Measurements from ENCODE around the gene CTTN. TPM values are rescaled to one million over a fixed set of nuclear protein-coding genes. Genes with fewer than 3 reads are reported as not detected.
A peak's percentile ranks its signal among the peaks of the same experiment; 100 is the strongest.

The CTTN gene
- total RNA-seq, 4 donors from 2014 or later, result 92.8 to 226 (median 134) TPM

- H3K36me3 ChIP-seq, result no peaks in the 10 kb centered on the region
- in situ Hi-C loops (cut with MboI; ENCODE audit: low sequenced_read_pairs in 4 of 4) (no loop called here), intact Hi-C loops (cut with DNase I; ENCODE audit: low total_unique reads) (loop anchor here (1.0 kb wide), 2 partner anchors 12 to 126 kb away; no protein-coding TSS in a partner anchor)
- peak; percentile 86 to 94 for DNase-seq
- peak overlapping the region; percentile 84 to 88 (median 86) for H3K27ac ChIP-seq
- peaks cover 13 to 18% of the 10 kb centered on the region in 2 donors for H3K4me1 ChIP-seq
- ATAC-seq, result peak; percentile 92 to 97
- no peaks in the 10 kb centered on the region for H3K9me3 ChIP-seq
- TF ChIP-seq POLR2A (IDR thresholded peaks at IDR 0.05), result no peak
- no peak for TF ChIP-seq CTCF (IDR thresholded peaks at IDR 0.05 in 4 of 5, conservative IDR thresholded peaks at IDR 0.05 in 1 of 5)
- H3K27me3 ChIP-seq, result no peaks in the 10 kb centered on the region
- H3K4me3 ChIP-seq, result no peak overlapping the region
Measured at GRCh38 chr11:70481625-70482528, 83.5 kb downstream of the CTTN start.

- H3K9me3 ChIP-seq, result no peaks in the 10 kb centered on the region
- peaks cover 13 to 18% of the 10 kb centered on the region in 2 donors for H3K4me1 ChIP-seq
- in situ Hi-C loops (cut with MboI; ENCODE audit: low sequenced_read_pairs in 4 of 4), result no loop called here
- DNase-seq (peak; percentile 54 to 89), ATAC-seq (peak; percentile 78 to 89)
- H3K27me3 ChIP-seq, result no peaks in the 10 kb centered on the region
- H3K4me3 ChIP-seq, result no peak overlapping the region
- H3K27ac ChIP-seq, result peak overlapping the region; percentile 84 to 88 (median 86)
- H3K36me3 ChIP-seq, result no peaks in the 10 kb centered on the region
- intact Hi-C loops (cut with DNase I; ENCODE audit: low total_unique reads), result loop anchor here (1.0 kb wide), 2 partner anchors 12 to 126 kb away; no protein-coding TSS in a partner anchor
- no peak for TF ChIP-seq CTCF (IDR thresholded peaks at IDR 0.05 in 4 of 5, conservative IDR thresholded peaks at IDR 0.05 in 1 of 5)
- TF ChIP-seq POLR2A (IDR thresholded peaks at IDR 0.05), result no peak
Measured at GRCh38 chr11:70482529-70482917, 84.2 kb downstream of the CTTN start.

GRCh38 chr11:70483077-70483861, 84.9 kb downstream of the CTTN start:
- Histone ChIP-seq H3K36me3 (no peaks in the 10 kb centered on the region), H3K4me1 (peaks cover 13 to 18% of the 10 kb centered on the region in 2 donors), H3K27me3 (no peaks in the 10 kb centered on the region), H3K27ac (peak overlapping the region; percentile 84 to 88 (median 86)), H3K4me3 (no peak overlapping the region), H3K9me3 (no peaks in the 10 kb centered on the region)
- TF ChIP-seq CTCF (IDR thresholded peaks at IDR 0.05 in 4 of 5, conservative IDR thresholded peaks at IDR 0.05 in 1 of 5) (peak in 4 of 5 experiments; percentile 29 to 46 (median 38)), POLR2A (IDR thresholded peaks at IDR 0.05) (no peak)
- ATAC-seq (peak; percentile 29 to 36), DNase-seq (peak; percentile 17 to 50)
- in situ Hi-C loops (cut with MboI; ENCODE audit: low sequenced_read_pairs in 4 of 4), result no loop called here
- intact Hi-C loops (cut with DNase I; ENCODE audit: low total_unique reads), result no loop called here

DNA sequence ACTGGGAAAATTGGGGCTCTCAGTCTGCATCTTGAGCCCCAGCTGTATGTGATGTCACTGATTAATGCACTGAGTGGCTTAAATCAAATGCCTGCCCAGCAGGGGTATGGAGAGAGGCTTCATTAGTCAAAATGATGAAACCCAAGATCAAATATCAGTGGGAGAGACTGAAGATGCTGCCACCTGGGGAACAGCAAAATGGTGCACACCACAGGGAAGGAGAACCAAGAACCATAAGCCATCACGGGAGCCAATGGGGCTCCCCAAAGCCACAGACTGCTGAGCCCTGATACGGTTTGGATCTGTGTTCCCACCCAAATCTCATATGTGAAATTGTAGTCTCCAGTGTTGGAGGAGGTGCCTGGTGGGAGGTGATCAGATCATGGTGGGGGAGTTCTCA, 85.6 kb downstream of the CTTN start:
- no peak for ATAC-seq
- TF ChIP-seq POLR2A (IDR thresholded peaks at IDR 0.05) (no peak), CTCF (IDR thresholded peaks at IDR 0.05 in 4 of 5, conservative IDR thresholded peaks at IDR 0.05 in 1 of 5) (no peak)
- no peak for DNase-seq
- H3K4me1 ChIP-seq, result peaks cover 13 to 18% of the 10 kb centered on the region in 2 donors
- H3K27me3 ChIP-seq, result no peaks in the 10 kb centered on the region
- in situ Hi-C loops (cut with MboI; ENCODE audit: low sequenced_read_pairs in 4 of 4), result no loop called here
- H3K4me3 ChIP-seq, result no peak overlapping the region
- H3K9me3 ChIP-seq, result no peaks in the 10 kb centered on the region
- intact Hi-C loops (cut with DNase I; ENCODE audit: low total_unique reads), result no loop called here
- no peaks in the 10 kb centered on the region for H3K36me3 ChIP-seq
- no peak overlapping the region for H3K27ac ChIP-seq
